Measurements from ENCODE around the gene MACC1.
A peak's percentile ranks its signal among the peaks of the same experiment; 100 is the strongest.

The MACC1 gene

DNA sequence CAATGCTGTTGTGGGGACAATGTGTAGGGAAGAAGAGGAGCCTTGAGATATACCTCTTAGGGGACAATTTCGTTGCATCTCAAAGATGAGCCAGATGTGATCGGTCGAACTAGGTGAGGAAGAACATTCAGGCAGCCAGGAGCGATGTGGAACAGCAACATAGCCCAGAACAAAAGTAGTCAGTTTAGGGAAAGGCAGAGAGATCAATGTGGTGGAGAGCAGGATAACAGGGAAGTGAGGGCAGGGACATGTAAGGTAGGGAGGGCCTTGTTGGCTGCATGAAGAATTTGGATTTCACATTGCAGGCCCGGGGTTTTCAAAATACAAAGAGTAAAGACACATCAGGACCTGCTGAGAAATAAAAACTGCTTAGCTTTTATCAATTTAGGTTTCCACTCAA is 29.1 kb upstream of the MACC1 start:
- TF ChIP-seq, protein P1, sequence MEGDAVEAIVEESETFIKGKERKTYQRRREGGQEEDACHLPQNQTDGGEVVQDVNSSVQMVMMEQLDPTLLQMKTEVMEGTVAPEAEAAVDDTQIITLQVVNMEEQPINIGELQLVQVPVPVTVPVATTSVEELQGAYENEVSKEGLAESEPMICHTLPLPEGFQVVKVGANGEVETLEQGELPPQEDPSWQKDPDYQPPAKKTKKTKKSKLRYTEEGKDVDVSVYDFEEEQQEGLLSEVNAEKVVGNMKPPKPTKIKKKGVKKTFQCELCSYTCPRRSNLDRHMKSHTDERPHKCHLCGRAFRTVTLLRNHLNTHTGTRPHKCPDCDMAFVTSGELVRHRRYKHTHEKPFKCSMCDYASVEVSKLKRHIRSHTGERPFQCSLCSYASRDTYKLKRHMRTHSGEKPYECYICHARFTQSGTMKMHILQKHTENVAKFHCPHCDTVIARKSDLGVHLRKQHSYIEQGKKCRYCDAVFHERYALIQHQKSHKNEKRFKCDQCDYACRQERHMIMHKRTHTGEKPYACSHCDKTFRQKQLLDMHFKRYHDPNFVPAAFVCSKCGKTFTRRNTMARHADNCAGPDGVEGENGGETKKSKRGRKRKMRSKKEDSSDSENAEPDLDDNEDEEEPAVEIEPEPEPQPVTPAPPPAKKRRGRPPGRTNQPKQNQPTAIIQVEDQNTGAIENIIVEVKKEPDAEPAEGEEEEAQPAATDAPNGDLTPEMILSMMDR (IDR thresholded peaks at IDR 0.05; ENCODE audit: insufficient read depth, low read depth, low read length, missing control alignments) = no peak
- no peak for DNase-seq (ENCODE audit: low read depth)
- no peak overlapping the region for H3K4me3 ChIP-seq (ENCODE audit: low read length)

DNA sequence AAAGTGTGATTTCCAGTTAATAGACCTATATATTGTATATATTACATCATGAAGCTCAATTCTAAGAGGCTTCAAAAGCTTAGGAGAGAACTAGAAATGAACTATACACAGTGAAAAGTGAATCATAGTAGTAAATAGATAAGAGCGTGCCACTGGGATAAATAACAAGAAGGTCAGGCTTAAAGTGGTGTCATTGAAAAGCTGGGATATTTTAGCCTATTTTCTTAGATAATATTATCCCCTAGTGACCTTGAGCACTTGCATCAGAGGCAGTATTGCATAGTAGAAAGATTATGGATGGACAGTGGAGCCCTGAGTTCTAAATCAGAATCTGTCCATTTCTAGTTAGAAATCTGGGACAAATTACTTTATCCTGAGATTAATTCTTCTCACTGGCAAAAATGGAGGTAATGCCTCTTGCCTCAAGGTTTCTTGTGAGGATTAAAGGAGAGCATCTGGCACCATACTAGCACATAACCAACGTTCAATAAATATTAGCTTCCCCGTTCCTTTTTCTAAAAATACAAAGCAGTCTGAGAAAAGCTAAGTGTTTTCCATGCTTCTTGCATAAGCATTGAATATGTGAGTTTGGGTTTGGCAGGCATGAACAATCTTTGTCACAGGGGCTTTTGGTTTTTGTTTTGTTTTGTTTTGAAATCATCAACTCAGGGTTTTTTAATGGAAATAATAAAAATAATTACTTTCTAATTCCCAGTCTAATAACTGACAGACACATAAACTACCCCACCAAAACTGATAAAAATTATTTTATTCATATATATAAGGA is 27.3 kb upstream of the MACC1 start:
- no peak for DNase-seq (ENCODE audit: low read depth)
- TF ChIP-seq, protein P1 (IDR thresholded peaks at IDR 0.05; ENCODE audit: insufficient read depth, low read depth, low read length, missing control alignments) = no peak
- H3K4me3 ChIP-seq (ENCODE audit: low read length) = no peak overlapping the region

DNA sequence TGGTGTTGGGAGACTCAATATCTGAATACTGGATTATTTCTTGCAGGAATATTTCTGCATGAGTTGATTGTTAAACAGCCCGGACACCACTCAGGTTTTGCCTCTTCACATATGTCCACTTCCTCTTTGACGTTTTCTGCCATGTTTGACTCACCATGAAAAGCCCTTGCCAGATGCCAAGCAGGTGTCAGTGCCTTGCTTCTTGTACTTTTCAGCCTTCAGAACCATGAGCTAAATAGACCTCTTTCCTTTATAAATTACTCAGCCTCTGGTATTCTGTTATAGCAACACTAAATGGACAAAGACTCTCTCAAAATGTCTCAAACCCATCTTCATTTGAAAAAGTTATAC is 24.7 kb upstream of the MACC1 start:
- TF ChIP-seq, protein P1 (IDR thresholded peaks at IDR 0.05; ENCODE audit: insufficient read depth, low read depth, low read length, missing control alignments) = no peak
- no peak overlapping the region for H3K4me3 ChIP-seq (ENCODE audit: low read length)
- DNase-seq (ENCODE audit: low read depth) = no peak

DNA sequence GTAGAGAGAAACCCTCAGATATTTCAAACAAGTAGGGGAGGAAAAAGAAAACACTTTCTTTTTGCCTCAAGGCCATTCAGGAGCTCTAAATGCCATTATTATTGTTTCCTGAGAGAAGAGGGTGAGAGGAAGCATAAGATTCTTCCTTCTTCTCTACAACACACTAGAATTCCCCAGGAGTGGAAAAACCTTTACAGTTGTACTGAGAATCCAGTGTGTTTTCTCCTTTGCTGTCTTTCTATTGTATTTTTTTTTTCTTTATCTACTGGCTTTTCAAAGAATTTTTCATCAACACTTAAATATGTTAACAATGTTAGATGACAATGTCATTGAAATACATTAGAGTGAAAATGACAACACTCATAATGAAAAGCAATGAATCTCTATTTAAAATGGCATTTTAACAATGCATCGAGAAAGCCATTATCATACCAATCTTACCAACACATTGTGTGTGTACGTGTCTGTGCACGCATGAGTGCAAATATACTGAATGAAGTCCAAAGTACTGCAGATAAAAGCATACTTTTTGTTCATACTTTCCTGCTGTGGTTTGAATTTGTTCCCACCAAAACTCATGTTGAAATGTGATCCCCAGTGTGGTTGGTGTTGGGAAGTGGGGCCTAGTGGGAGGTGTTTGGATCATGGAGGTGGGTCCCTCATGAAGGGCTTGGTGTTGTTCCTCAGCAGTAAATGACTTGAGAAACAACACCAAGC is 24.2 kb upstream of the MACC1 start:
- peak; percentile 83 for DNase-seq (ENCODE audit: low read depth)
- TF ChIP-seq, protein P1 (IDR thresholded peaks at IDR 0.05; ENCODE audit: insufficient read depth, low read depth, low read length, missing control alignments) = no peak
- H3K4me3 ChIP-seq (ENCODE audit: low read length) = no peak overlapping the region

DNA sequence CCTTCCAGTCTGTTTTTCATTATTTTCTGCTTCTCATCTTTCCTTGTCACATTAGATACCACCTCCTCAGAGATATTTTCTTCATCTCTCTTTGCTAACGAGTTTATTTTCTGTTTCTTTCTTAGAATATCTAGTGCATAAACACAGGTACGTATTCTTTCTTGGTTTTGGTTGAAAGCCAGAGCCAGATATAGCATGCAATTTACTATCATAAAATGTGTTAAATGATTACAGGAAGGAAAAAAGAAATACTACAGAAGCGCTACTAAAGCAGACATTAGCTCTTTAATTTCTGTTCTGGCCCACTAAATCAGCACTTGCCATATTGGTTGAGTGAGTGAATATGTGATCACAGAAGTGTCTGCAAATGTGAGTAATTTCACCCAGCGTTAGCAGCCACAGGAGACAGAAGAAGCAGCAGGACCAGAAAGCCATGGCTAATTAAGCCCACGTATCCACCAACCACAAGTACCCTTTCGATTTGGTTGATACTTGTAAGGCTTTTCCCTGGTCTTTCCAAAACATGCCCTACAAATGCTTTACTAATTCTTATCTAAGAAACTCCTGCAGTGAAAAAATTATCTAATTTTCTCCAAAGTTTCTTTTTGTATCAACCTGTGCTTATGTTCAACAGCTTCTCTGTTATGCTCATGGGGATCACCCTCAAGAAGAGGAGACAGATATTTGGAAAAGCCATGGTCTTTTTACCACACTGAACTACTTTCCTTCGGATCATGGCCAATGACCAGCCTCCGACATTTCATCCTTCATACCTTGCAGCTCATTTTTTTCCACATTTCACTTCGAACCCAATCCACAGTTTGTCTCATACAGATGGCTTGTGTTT is 23.1 kb upstream of the MACC1 start:
- TF ChIP-seq, protein P1 (IDR thresholded peaks at IDR 0.05; ENCODE audit: insufficient read depth, low read depth, low read length, missing control alignments) = no peak
- no peak for DNase-seq (ENCODE audit: low read depth)
- H3K4me3 ChIP-seq (ENCODE audit: low read length) = no peak overlapping the region

DNA sequence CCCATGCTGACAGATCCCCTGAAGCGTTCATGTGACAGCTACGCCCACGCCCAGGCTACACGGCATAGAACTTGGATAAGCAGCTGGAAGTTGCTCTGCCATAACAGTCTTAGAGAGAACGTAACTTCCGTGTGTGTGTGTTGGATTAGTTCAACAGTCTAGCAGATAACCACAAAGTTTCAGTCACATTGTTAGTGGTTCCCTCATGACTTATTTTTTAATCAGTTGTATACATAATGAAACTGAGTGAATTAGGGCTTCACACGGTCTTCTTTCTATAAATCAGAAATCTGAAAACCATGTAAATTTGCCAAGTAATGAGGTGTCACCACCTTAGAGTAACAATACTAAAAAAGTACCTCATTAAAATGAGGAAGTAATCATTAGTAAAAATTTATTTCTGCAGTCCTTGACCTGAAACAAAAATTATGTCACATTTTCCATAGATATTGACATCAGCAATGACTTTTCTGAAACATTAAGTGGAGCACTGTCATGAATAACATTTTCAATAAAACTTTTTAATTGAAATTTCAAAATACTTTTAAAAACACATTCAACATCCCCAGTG is 21.7 kb upstream of the MACC1 start:
- no peak overlapping the region for H3K4me3 ChIP-seq (ENCODE audit: low read length)
- peak; percentile 78 for DNase-seq (ENCODE audit: low read depth)
- TF ChIP-seq, protein P1 (IDR thresholded peaks at IDR 0.05; ENCODE audit: insufficient read depth, low read depth, low read length, missing control alignments) = no peak

All from epithelial cell of esophagus (primary cell).